HG02973 (cell line): ENCODE results near the gene CHRNA5.

ENCODE experiments used
- ATAC-seq: cut with Tn5 transposase; IDR thresholded peaks from one replicate; pipeline ENCODE4 v1.9.1; 2021; ENCODE audit warnings: moderate library complexity; ENCODE audit not compliant: unreplicated experiment

Gene CHRNA5

DNA sequence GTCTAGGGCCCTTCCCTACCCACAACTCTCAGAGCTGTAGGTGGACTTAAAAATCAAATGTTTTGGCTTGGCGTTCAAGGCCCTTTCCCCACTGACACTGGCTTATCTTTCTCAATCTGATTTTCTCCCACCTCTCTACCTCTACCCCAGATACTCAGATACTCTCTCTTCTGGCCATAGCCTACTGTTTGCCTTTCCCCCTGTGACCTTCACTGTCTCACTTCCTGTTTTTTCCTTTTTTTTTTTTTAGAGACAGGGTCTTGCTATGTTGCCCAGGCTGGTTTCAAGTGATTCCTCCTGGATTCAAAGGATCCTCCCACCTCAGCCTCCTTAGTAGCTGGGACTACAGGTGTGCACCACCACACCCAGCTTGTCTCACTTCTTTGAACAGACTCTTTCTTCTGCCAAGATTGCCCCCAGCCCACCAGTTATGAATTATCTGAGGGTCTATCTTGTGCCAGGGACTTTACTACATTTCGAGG, 71.1 kb downstream of the CHRNA5 start:
- no peak for ATAC-seq

- no peak for ATAC-seq
Measured at GRCh38 chr15:78637776-78638435, 72.6 kb downstream of the CHRNA5 start.

GRCh38 chr15:78638658-78639314, 73.5 kb downstream of the CHRNA5 start:
- ATAC-seq = no peak

GRCh38 chr15:78640527-78641101, 75.3 kb downstream of the CHRNA5 start:
- no peak for ATAC-seq

DNA sequence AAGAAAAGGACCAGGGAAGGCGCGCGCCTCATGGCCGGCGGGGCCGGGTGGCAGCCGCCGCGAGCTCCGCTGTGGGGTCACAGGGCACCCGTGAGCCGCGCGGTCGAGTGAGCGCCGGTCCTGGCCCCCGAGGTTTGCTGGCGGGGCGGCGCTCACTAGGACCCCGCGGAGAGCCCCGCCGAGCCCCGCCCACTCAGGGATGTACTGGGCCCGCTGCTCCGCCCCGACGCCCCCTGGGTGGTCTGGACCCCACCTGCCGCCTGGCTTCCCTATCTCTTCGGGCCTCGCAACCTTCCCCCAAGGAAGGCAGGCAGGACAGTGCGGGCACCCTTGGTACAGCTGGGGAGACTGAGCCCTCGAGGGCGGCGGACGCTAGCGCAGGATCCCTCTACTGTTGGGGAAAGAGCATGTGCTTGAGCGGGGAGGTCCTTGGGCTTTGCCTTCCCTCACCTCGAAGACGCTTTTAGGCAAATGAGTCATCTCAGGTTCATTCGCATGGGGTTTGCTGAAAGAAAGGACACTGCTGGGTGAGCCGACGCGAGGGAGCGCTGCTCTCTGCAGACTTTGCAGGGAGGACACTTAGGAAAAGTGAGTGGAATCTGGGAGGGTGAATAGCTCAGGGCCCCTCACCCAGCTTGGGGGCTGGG, 75.9 kb downstream of the CHRNA5 start, which contains the start of gene CHRNB4:
Gene CHRNB4 (minus strand): TSS at position 109 of the 647 bp plus-strand sequence. CDS start 77 bp downstream, at position 32.
- ATAC-seq = no peak

DNA sequence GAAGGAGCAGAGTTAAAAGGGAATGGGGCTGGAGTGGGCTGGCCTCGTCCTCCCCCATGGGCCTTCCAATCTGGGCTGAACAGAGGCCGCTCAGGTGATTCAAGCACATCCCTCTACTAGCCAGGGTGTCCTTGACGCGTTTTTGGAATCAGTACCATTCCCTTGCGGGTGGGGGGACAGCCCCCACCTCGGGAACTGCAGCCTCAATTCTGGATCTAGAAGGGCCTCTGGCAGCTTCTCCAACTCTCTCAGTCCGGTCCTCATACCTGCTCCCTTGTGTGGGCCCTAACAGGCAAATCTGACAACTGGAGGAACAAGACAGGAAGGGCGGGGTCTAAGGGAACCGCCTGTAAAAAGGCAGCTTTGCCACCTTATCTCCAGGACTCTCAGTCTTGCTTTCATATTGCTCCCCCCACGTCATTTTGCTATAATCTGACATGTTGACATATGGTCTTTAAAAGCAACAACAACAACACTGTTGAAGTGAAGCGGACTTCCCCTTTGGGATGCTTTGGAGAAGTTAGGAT, 76.5 kb downstream of the CHRNA5 start:
- no peak for ATAC-seq

DNA sequence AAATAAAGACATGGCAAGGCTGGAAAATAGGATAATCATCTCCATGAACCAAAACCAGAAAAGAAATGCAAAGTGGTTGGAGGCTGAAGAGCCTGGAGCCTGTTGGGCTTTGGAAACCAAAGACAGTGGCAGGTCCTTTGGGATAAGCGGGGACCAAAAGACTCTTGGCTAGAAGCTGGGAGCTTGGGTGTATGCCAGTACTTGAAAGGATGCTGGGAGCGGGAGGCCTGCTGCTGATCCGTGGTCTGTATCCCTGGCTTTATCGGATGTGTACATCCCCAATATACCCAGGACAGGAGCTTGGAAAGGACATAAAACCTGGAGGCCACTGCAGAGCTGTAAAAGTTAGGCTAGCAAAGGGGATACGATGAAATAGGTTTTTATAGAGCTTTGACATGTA, 77.0 kb downstream of the CHRNA5 start:
- no peak for ATAC-seq
